ENCODE results near the gene UMAD1. TPM values are rescaled to one million over a fixed set of nuclear protein-coding genes. Genes with fewer than 3 reads are reported as not detected.
"Not testable (repeated sequence)": the region's sequence is repeated elsewhere in the genome, so short reads cannot be mapped to it uniquely, and the experiment has no call there.

Gene UMAD1
- total and polyA plus RNA-seq, 8 donors, result 12.7 to 20.2 (median 15.0) TPM

GRCh38 chr7:7799138-7799537 is 158.6 kb downstream of the UMAD1 start:
- Histone ChIP-seq H3K9me3 (no peaks in the 10 kb centered on the region), H3K27ac (no peak overlapping the region), H3K36me3 (no peaks in the 10 kb centered on the region), H3K27me3 (no peaks in the 10 kb centered on the region), H3K4me3 (no peak overlapping the region), H3K4me1 (no peaks in the 10 kb centered on the region)
- intact Hi-C loops (cut with DNase I), result no loop called here
- ATAC-seq (no peak), DNase-seq (no peak)
- no peak for TF ChIP-seq CTCF (IDR thresholded peaks at IDR 0.05)

GRCh38 chr7:7802531-7802930 is 162.0 kb downstream of the UMAD1 start:
- Histone ChIP-seq H3K27me3 (no peaks in the 10 kb centered on the region), H3K9me3 (no peaks in the 10 kb centered on the region), H3K4me1 (no peaks in the 10 kb centered on the region), H3K4me3 (no peak overlapping the region), H3K36me3 (no peaks in the 10 kb centered on the region), H3K27ac (no peak overlapping the region)
- no peak for TF ChIP-seq CTCF (IDR thresholded peaks at IDR 0.05)
- DNase-seq, result no peak
- intact Hi-C loops (cut with DNase I), result no loop called here
- ATAC-seq, result no peak

DNA sequence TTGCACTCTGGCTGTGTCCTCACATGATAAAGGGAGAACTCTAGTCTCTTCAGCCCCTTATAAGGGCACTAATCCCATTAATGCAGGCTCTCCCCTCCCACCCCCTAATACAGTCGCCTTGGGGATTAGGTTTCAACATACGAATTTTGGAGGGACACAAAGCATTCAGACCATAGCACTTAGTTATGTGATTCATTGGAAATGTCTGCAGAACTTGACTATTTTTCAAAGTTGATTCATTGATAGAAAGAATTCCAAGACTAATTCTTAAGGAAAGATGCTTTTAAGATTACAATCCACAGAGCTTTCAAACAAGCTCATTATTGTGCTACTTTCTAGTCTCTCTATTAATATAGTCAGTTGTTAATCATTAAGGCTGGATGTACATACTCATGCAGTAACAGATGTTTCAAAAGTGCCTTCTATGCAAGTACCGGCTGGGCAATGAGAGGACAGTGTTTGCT is 163.2 kb downstream of the UMAD1 start:
- Histone ChIP-seq H3K9me3 (no peaks in the 10 kb centered on the region), H3K27ac (no peak overlapping the region), H3K36me3 (no peaks in the 10 kb centered on the region), H3K4me1 (no peaks in the 10 kb centered on the region), H3K4me3 (no peak overlapping the region), H3K27me3 (no peaks in the 10 kb centered on the region)
- no peak for TF ChIP-seq CTCF (IDR thresholded peaks at IDR 0.05)
- intact Hi-C loops (cut with DNase I), result no loop called here
- ATAC-seq (no peak), DNase-seq (no peak)

- H3K36me3 ChIP-seq; H3K9me3 ChIP-seq; intact Hi-C loops (cut with DNase I); DNase-seq; ATAC-seq; H3K4me3 ChIP-seq; H3K27me3 ChIP-seq; H3K4me1 ChIP-seq; H3K27ac ChIP-seq: not testable (repeated sequence)
Measured at GRCh38 chr7:7804822-7805221, 164.3 kb downstream of the UMAD1 start.

GRCh38 chr7:7805511-7806153 is 165.1 kb downstream of the UMAD1 start:
- no peak for DNase-seq
- Histone ChIP-seq H3K9me3 (no peaks in the 10 kb centered on the region), H3K36me3 (no peaks in the 10 kb centered on the region), H3K4me1 (no peaks in the 10 kb centered on the region), H3K27me3 (no peaks in the 10 kb centered on the region), H3K27ac (no peak overlapping the region), H3K4me3 (no peak overlapping the region)
- TF ChIP-seq CTCF (IDR thresholded peaks at IDR 0.05), result no peak
- ATAC-seq, result no peak
- intact Hi-C loops (cut with DNase I), result no loop called here

GRCh38 chr7:7808156-7808555 is 167.6 kb downstream of the UMAD1 start:
- Histone ChIP-seq H3K4me1 (no peaks in the 10 kb centered on the region), H3K4me3 (no peak overlapping the region), H3K9me3 (no peaks in the 10 kb centered on the region), H3K36me3 (no peaks in the 10 kb centered on the region), H3K27me3 (no peaks in the 10 kb centered on the region), H3K27ac (no peak overlapping the region)
- DNase-seq, result no peak
- intact Hi-C loops (cut with DNase I), result no loop called here
- ATAC-seq, result no peak
- TF ChIP-seq CTCF (IDR thresholded peaks at IDR 0.05), result no peak
